Endodermal cell (in vitro differentiated cells): ENCODE measurements around the gene PGGHG. TPM values are rescaled to one million over a fixed set of nuclear protein-coding genes. Genes with fewer than 3 reads are reported as not detected.
"Not testable (repeated sequence)": the region's sequence is repeated elsewhere in the genome, so short reads cannot be mapped to it uniquely, and the experiment has no call there.

Source experiments
- DNase-seq: peaks from one replicate; pipeline ENCODE4 v3.0.0-alpha.2; 2017
- H3K27ac ChIP-seq: 2 replicates; pipeline ENCODE4 v1.5.1; 2013; ENCODE audit warnings: mild to moderate bottlenecking, low read depth, low read length, moderate library complexity
- H3K27me3 ChIP-seq: 2 replicates; pipeline ENCODE4 v1.6.1; 2013; ENCODE audit warnings: mild to moderate bottlenecking, low read length, moderate library complexity; ENCODE audit not compliant: insufficient read depth, control insufficient read depth, poor library complexity, severe bottlenecking
- H3K36me3 ChIP-seq: 2 replicates; pipeline ENCODE4 v1.7.0; 2013; ENCODE audit warnings: mild to moderate bottlenecking, low read length, moderate library complexity; ENCODE audit not compliant: control insufficient read depth, insufficient read depth
- H3K4me1 ChIP-seq: one replicate; pipeline ENCODE4 v1.7.0; 2013; ENCODE audit warnings: low read length; ENCODE audit not compliant: control insufficient read depth, insufficient read depth
- H3K4me3 ChIP-seq: 2 replicates; pipeline ENCODE4 v1.5.1; 2013; ENCODE audit warnings: mild to moderate bottlenecking, low read length, moderate library complexity
- H3K9ac ChIP-seq: 2 replicates; pipeline ENCODE4 v1.6.1; 2013; ENCODE audit warnings: mild to moderate bottlenecking, low read length, moderate library complexity; ENCODE audit not compliant: poor library complexity, severe bottlenecking; ENCODE audit errors: extremely low read depth
- H3K9me3 ChIP-seq: 2 replicates; pipeline ENCODE4 v1.6.1; 2013; ENCODE audit warnings: mild to moderate bottlenecking, low read length, moderate library complexity; ENCODE audit not compliant: control insufficient read depth
- H3K27ac Mint-ChIP-seq: 2 replicates; pipeline ENCODE4 v1.8.0; 2020; ENCODE audit warnings: mixed read lengths
- H3K27me3 Mint-ChIP-seq: 2 replicates; pipeline ENCODE4 v1.8.0; 2021; ENCODE audit warnings: mild to moderate bottlenecking, mixed read lengths; ENCODE audit not compliant: insufficient read depth
- H3K36me3 Mint-ChIP-seq: 2 replicates; pipeline ENCODE4 v1.8.0; 2020; ENCODE audit warnings: low read depth, mixed read lengths
- H3K4me1 Mint-ChIP-seq: 2 replicates; pipeline ENCODE4 v1.8.0; 2020; ENCODE audit warnings: mixed read lengths
- H3K4me3 Mint-ChIP-seq: 2 replicates; pipeline ENCODE4 v1.8.0; 2020; ENCODE audit warnings: mild to moderate bottlenecking, moderate library complexity, mixed read lengths
- H3K9me3 Mint-ChIP-seq: 2 replicates; pipeline ENCODE4 v1.8.0; 2020; ENCODE audit warnings: mild to moderate bottlenecking, mixed read lengths
- CTCF ChIP-seq: fragments of 200-600 bp; sonication (generic); conservative IDR thresholded peaks from 2 replicates; pipeline ENCODE4 v1.5.0; 2021; ENCODE audit warnings: antibody characterized with exemption, mild to moderate bottlenecking
- WGBS, 2 experiments: methylation state at CpG; one replicate each; pipeline versions ENCODE4 v1.1.5 to v1.1.7; 2013; ENCODE audit warnings: missing lambda C conversion rate in 2 of 2, mixed read lengths in 1 of 2; ENCODE audit not compliant: insufficient coverage in 1 of 2, insufficient read length in 1 of 2; 5-methylcytosine and 5-hydroxymethylcytosine counted together
- total RNA-seq, 2 donors: library from RNA; stranded (reverse); fragmentation: NEBNext Ultra II Directional in 1 of 2; extraction: Animal tissue kit (Norgen Biotek cat#: 25700) in 1 of 2; gene quantifications; 2 replicates in 1 of 2; 3 replicates in 1 of 2; pipeline ENCODE4 v1.2.1, GENCODE V29; 2021

The PGGHG gene
- total RNA-seq, 2 donors from 2014 or later = 129 to 186 TPM

GRCh38 chr11:267491-267994, 21.4 kb upstream of the PGGHG start:
- no peaks in the 10 kb centered on the region for H3K36me3 ChIP-seq
- DNase-seq = peak; percentile 47
- no peak overlapping the region for H3K4me3 ChIP-seq
- Mint-ChIP-seq H3K4me3 (no peak overlapping the region), H3K27me3 (peaks cover 2% of the 10 kb centered on the region), H3K9me3 (peaks cover 10% of the 10 kb centered on the region), H3K27ac (no peak overlapping the region), H3K36me3 (no peaks in the 10 kb centered on the region), H3K4me1 (peaks cover 5% of the 10 kb centered on the region)
- no peak for TF ChIP-seq CTCF
- H3K4me1 ChIP-seq = no peaks in the 10 kb centered on the region
- no peak overlapping the region for H3K9ac ChIP-seq
- no peaks in the 10 kb centered on the region for H3K9me3 ChIP-seq
- 84 to 86% methylated on average over 9 to 17 of the region's 18 CpGs for WGBS, 2 experiments
- no peaks in the 10 kb centered on the region for H3K27me3 ChIP-seq
- no peak overlapping the region for H3K27ac ChIP-seq

- H3K4me3 Mint-ChIP-seq, H3K9me3 Mint-ChIP-seq, H3K36me3 Mint-ChIP-seq, H3K27me3 Mint-ChIP-seq, H3K27ac Mint-ChIP-seq, H3K9ac ChIP-seq, H3K36me3 ChIP-seq, H3K27ac ChIP-seq, H3K4me3 ChIP-seq, H3K27me3 ChIP-seq, H3K4me1 Mint-ChIP-seq, H3K4me1 ChIP-seq, H3K9me3 ChIP-seq: not testable (repeated sequence)
- DNase-seq = peak; percentile 37
- 89 to 90% methylated on average over 9 to 15 of the region's 16 CpGs for WGBS, 2 experiments
Observed at GRCh38 chr11:268716-269145, 20.2 kb upstream of the PGGHG start.

- Histone ChIP-seq H3K9ac (no peak overlapping the region), H3K4me1 (no peaks in the 10 kb centered on the region), H3K27me3 (no peaks in the 10 kb centered on the region), H3K27ac (no peak overlapping the region), H3K9me3 (no peaks in the 10 kb centered on the region), H3K36me3 (no peaks in the 10 kb centered on the region), H3K4me3 (no peak overlapping the region)
- DNase-seq = no peak
- no peak for TF ChIP-seq CTCF
- no peak overlapping the region for H3K4me3 Mint-ChIP-seq
- peaks cover 5% of the 10 kb centered on the region for H3K4me1 Mint-ChIP-seq
- no peaks in the 10 kb centered on the region for H3K36me3 Mint-ChIP-seq
- 82 to 83% methylated on average over 16 to 20 of the region's 21 CpGs for WGBS, 2 experiments
- H3K27ac Mint-ChIP-seq = no peak overlapping the region
- H3K9me3 Mint-ChIP-seq = peaks cover 10% of the 10 kb centered on the region
- H3K27me3 Mint-ChIP-seq = peaks cover 4% of the 10 kb centered on the region
Observed at GRCh38 chr11:269146-269890, 19.6 kb upstream of the PGGHG start.
